GM19324 (cell line): ENCODE measurements around the gene SERTAD1.
A peak's percentile ranks its signal among the peaks of the same experiment; 100 is the strongest.
"Not testable (repeated sequence)": the region's sequence is repeated elsewhere in the genome, so short reads cannot be mapped to it uniquely, and the experiment has no call there.

Experiments used
- ATAC-seq: cut with Tn5 transposase; IDR thresholded peaks from one replicate; pipeline ENCODE4 v1.9.1; 2021; ENCODE audit warnings: mild to moderate bottlenecking, moderate library complexity; ENCODE audit not compliant: unreplicated experiment, low FRiP score

The SERTAD1 gene

DNA sequence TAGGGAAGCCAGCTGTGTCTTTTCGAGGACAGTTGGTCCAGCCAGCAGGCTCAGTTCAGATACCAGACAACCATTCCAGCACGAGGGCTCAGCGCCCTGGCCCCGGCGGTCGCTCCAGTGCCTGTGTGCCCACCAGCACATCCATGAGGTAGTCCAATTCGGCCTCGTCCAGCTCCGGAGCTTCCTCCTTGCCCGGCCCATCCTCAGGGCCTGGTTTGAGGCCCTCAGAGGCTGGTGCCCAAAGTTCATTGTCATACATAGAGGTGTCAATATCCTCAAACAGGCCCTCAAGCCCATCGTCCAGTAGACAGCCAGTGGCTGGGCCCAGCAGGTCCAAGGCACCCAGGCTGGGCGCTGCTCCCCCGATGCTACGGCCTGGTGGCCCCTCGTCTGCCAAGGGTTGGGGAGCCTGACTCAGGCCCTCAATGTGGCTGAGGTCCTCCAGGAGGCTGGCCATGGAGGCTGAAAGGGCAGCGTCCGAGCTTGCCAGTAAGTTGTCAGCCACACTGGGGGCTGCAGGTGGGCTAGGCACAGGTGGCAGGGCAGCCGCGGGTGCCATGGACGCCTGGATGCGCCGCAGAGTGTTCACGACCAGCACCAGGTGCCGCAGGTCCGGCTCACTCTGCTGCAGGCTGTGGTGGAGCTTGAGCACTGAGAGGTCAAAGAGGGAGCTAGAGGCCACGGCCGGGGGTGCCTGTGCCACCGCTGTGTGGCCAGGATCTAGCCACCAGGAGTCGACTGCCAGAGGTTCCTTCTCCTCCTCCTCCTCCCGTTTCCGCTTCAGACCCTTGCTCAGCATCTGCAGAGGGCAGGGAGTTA lies 2.8 kb downstream of the SERTAD1 start:
- no peak for ATAC-seq

DNA sequence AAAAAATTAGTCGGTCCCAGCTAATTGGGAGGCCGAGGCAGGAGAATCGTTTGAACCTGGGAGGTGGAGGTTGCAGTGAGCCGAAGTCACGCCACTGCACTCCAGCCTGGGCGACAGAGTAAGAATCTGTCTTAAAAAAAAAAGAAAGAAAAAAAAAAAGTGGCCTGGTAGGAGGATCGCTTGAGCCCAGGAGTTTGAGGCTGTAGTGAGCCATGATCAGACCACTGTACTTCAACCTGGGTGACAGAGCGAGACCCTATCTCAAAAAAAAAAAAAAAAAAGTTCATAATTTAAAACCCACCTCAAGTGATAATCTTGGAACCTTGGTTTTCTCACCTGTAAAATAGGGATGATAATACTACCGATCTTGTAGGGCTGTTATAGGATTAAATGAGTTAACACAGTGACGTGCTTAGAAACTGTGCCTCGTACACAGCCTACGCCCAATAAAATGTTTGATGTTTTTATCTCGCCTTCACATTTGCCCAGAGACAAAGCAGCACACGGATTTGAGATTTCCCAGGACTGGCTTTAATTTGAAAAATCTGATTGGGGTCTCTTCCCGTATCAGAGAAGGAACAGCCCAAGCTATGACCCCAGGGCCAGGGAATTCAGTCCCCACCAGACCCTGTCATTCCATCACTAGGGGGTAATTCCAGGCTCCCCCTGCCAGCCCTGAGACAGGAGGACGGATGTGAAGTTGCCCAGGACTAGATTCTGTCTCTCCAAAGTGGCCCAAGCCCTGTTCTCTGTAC lies 3.6 kb downstream of the SERTAD1 start:
- no peak for ATAC-seq

DNA sequence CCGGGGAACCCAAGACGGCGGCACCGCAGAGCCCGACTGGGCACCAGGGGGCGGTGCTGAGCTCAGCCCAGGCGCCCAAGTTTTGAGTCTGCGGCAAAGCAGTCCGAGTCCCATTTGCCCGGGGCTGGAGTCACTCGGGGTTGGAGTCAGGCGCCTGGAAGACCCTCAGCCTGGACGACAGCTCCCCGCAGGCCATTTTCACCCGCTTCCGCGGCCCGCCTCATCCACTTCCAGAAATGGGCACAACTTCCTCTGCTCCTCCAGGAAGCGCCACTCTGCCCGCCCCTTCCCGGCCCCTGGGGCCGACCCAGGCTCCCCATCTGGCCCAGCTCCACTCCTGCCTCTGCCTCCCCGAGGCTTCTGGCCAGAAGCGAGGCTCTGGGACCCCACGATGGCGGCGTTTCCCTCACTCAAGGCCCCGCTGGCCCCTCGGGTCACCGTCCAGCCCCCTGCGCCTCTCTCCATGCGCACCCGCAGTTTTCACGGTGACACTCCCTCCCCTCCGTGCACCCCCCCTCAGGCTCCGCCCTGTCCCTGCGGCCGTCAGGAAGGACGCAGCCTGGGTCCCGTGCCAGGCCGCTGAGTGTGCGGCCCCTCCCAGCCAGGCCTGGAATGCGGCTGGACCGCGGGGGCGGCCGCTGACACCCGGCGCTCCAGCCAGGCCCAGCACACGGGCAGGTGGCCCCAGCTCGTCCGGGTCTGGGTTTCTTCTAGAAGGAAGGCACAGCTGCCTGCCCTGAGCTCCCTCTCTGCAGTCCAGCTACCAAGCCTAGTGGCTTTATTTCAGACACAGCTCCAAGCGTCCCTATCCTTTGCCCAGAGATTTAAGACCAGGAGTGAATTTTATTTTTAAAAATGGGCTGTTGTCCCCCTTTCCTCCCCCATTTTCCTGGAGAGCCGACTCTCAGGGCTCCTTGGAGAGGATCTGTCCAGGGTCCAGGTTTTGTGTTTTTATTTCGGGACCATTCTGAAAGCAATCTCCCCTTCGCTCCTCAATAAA lies 4.7 kb downstream of the SERTAD1 start:
- peak; percentile 43 for ATAC-seq

DNA sequence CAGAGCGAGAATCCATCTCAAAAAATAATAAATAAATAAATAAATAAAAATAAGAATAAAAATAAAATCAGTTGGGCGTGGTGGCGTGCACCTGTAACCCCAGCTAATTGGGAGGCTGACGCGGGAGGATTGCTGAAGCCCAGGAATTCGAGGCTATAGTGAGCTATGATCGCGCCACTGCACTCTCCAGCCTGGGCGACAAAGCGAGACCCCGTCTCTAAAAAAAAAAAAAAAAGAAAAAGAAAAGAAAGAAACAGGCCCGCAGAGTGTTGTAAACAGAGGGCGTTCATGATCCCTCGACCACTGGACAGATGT lies 5.4 kb downstream of the SERTAD1 start:
- no peak for ATAC-seq

DNA sequence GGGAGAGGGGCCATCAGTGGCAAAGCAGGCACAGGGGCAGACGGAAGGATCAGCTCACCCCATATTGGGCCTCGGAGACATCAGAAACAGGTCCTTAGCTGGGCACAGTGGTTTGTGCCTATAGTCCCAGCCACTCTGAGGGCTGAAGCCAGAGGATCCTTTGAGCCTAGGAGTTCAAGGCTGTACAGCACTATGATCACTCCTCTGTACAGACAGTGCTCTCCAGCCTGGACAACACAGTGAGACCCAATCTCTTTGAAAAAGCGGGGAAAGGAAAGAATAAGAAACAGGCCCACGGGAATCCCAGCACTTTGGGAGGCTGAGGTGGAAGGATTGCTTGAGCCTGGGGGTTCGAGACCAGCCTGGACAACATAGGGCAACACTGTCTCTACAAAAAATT lies 6.0 kb downstream of the SERTAD1 start:
- ATAC-seq: no peak

DNA sequence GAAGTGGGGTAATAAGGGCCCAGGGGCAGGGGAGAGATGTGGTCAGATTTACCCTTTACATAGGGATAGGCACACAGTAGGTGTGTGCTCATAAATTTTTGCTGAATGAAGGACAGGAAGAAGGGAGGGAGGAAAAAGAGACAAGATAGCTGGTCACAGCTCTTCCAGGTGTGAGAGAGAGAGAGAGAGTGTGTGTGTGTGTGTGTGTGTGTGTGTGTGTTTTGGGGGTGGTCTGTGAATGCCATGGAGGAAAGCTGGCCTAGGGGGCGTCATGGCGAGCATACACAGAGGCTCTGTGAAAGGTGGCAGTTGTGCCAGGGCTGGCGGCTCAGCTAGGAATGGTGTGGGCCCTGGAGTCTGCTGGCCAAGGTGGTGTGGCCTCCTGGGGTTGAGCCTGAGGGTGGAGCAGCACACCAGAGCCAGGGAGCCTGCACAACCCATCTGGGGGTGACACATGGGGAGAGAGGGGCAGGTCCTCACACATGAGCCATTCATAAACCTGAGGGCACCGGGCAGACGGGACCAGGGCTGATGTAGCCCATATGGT lies 6.7 kb downstream of the SERTAD1 start:
- ATAC-seq: no peak

DNA sequence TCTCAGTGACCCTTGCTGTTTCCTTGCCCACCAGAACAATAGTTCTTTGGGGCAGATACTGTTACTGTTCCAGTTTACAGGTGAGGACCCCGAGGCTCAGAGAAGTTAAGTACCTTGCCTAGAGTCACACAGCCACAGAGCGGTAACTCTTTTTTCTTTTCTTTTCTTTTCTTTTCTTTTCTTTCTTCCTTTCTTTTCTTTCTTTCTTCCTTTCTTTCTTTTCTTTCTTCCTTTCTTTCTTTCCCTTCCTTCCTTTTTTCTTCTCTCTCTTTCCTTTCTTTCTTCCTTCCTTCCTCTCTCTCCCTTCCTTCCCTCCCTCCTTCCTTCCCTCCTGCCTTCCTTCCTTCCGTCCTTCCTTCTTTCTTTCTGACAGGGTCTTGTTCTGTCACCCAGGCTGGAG lies 7.8 kb downstream of the SERTAD1 start:
- no peak for ATAC-seq

DNA sequence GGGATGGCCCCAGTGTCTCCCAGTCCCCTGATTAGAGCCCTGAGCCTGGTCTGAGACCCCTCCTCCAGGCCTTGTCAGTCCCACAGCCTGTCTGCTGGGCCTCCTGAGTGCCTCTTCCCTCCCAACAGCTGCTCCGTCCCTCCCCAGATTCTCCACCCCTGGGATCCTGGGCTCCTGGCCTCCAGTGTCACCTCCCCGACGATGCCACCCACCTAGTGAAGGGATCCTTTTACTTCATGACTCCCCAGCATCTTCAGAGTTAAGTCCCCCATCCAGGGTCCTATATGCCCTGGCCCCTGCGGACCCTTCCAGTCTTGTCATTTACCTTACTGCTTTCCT lies 8.2 kb downstream of the SERTAD1 start:
- no peak for ATAC-seq

DNA sequence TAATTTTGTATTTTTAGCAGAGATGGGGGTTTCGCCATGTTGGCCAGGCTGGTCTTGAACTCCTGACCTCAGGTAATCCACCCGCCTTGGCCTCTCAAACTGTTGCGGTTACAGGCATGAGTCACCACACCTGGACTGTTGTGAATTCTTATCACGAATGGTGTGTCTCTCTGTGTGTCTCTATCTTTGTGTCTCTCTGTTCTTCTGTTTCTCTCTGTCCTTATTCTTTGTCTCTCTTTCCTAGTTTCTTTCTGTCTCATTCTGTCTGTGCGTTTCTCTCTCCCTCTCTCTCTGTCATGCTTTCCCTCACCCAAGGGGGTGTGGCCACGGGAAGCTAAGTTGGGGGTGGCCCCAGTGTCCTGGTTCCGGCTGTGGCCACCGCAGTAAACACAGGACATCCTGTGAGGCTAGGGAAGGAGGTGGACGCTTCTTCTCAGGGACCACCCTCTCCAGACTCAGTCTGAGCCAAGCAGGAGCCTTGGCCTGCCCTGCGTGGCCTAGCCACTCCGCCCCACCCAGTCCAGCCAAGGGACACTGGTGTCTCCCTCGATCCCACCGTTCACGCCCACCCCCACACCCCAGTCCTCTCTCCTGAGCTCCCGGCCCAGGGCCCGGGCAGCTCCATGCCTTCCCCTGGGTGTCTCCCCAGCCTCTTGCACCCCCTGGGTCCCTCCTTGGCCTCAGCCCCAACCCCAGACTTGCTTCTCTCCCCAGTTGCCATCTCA lies 8.7 kb downstream of the SERTAD1 start:
- no peak for ATAC-seq

DNA sequence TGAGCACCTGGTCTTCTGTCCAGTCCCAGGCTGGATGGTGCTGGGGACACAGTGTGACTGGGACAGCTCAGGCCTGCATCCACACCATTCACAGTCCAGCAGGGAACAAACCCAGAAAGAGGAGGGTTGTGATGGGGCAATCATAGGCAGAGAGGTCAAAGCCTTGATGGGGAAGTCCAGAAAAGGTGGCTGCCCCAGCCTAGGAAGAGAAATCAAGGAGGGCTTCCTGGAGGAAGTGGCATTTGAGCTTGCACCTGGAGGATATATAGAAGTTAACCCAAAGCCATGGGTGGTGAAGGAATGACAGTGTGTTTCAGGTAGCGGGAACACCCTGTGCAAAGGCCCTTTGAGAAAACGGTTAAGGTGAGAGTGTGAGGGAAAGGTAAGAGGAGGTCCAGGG lies 10.0 kb downstream of the SERTAD1 start:
- no peak for ATAC-seq

DNA sequence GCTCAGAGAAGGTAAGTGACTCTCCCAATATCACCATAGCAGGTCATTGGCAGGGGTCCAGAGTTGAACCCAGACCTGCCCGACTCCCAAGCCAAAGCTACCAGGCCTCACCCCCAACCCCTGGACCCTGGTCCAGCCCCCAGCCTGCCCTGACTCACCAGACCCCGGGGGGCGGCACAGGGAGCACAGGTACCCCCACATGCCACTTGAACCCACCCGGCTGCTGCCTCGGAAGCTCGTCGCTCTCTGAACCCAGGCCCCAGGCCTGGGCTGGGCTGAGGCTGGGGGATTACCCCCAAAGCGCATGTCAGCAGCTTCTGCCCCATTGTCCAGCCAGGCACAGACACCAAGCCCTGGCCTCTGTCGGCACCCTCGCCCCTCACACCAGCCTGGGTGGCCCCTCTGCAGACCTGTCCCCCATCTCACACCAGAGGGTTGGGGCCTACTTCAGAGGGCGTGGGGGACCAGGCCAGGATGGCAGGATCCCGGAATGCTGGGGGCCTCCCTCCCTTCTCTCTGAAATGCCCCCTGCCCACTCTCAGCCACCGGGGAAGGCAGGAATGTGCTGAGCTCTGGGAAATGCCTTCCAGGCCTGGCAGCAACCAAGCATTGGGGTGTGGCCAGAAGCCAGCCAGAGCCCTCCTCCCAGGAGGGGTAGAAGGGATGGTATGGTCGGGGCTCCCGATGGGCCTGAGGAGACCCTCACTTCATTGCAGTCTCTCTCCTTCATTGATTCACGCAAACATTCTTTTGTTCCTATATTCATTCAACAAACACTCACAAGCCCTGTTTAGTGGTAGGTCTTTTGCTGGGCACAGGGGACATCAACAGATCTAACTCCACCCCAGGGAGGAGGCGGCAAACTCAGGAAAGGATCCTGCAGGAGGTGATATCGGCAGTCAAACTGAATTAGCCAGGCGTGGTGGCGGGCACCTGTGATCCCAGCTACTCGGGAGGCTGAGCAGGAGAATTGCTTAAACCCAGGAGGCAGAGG lies 11.0 kb downstream of the SERTAD1 start:
- no peak for ATAC-seq

DNA sequence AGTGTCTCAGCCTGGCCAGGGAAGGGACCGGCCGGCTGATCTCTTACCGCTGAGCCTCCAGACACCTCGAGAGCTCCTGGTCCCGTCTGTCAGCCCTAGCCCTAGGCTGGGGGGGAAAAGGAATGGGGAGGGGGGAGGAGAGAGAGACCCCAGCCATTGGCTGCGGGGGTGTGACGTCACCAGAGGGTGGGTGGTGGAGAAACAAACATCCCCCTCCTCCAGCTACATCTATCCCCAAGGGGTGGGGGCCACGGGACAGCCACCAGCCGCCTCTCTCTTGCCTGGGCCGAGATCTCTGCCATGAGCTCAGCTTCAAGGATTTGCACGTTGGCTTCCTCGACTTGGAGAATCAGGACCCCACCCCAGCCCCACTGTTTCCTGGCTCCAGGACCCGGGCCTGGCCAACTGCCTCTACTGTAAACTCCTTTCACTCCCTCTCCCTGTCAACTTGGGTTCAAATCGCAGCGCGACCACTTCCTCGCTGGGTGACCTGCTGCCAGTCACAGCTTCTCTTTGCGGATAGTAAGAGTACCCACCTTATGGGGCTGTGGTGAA lies 12.4 kb downstream of the SERTAD1 start, which contains the start of gene PRX:
Gene PRX, minus strand, starts transcription at position 88 of the 555 bp plus-strand sequence. CDS start 5,446 bp downstream, outside the sequence.
- ATAC-seq: no peak

DNA sequence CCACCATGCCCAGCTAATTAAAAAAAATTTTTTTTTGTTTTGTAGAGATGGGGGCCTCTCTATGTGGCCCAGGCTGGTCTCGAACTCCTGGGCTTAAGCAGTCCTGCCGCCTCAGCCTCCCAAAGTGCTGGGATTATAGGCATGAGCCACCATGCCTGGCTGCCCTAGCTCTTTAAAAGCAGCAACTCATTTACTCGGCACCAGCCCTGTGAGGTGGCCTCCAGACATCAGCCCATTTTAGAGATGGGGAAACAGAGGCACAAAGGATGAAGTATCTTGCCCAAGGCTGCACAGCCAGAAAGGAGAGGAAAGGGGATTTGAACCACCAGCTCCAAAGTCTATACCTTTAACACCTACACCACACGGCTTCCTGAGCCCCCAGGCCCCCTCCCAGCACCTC lies 12.9 kb downstream of the SERTAD1 start:
- no peak for ATAC-seq

DNA sequence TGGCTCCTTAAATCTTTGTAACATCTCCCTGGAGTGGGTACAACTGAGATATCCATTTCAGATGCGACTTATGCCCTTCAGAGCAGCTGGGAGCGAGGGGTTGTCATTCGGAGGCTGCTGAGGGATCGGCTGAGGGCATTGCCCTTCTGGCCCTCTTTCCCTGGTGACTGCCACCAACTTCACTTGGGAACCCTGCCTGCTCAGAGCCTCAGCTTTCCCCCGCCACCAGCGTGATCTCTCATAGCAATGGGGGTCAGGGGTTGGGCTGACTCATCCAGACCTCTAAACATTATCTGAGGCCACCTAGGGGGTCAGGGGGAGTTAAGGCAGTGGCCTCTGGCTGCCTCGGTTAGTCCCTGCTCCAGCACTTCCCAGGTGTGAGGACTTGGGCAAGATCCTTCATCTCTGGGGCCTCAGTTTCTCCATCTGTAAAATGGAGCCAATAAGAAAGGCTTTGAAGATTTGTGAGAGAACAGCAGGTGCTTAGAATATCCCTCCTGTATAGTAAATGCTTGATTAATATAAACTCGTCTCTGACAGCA lies 13.8 kb downstream of the SERTAD1 start:
- ATAC-seq: no peak

DNA sequence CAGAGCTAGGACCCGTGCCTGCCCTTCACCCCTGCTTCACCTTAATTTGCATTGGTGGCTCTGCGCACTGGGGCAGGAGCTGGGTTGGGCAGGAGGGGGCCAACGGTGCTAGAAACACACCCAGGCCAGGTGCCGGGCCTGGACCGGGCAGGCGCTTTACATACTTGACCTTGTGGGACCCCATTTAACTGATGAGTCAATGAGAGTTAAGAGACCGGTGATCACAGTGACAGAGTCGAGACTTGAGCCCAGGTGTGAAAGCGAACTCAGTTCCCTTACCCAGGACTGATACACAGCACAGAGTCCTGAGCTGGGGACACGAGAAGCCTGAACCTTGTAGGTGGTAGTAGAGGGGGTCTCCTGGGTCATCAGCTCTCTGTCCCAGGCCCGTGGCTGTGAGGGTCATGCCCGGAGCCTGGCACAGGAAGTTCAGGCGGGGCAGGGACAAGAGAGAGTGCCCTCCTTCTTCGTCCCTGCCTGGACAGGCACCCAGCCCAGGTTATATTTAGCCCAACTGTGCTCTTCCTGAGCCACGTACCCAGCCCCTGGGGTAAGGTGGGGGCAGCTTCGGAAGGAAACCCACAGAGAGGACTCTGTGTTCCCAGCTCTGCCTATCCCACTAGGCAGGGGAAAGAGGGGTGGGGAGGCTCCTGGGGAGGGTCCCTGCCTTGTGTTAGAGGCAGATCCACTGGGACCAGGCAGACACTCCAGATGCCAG lies 14.5 kb downstream of the SERTAD1 start:
- ATAC-seq: no peak

DNA sequence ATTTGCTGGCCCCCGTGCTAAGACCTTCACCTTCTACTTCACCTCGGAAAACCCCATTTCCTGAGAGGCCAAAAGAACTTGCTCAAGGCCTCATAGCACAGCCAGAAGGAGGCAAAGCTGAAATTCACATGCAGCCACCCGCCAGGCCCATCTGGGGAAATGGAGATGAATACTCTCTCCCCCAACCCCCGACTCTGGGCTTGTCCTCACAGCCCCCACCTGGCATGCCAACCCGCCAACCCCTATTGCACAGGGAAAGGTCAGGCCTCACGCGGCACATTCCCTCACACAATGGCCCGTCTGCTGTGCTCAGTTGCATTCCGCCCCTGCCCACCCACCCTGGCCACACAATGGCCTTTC lies 15.8 kb downstream of the SERTAD1 start:
- ATAC-seq: no peak

DNA sequence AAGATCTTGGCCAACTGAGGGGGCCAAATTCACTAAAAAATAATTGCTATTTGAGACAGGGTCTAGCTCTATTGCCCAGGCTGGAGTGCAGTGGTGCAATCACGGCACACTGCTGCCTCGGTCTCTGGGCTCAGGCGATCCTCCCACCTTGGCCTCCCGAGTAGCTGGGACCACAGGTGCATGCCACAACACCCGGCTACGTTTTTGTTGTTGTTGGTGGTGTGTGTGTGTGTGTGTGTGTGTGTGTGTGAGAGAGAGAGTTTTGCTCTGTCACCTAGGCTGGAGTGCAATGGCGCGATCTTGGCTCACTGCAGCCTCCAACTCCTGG lies 17.2 kb downstream of the SERTAD1 start:
- not testable (repeated sequence) for ATAC-seq
